Transverse colon (tissue), 3 donors: ENCODE results near the gene TJAP1.

Source experiments
- CTCF ChIP-seq, 5 experiments: fragments of 200-600 bp in 3 of 5; fragments of 450-650 bp in 2 of 5; sonication (generic) in 3 of 5; IDR thresholded peaks; 1 replicate in 2 of 5; 2 replicates in 3 of 5; pipeline ENCODE4 v1.5.1; 2016 to 2017; ENCODE audit warnings: antibody characterized with exemption in 5 of 5, inconsistent platforms in 3 of 5, mild to moderate bottlenecking in 2 of 5, moderate library complexity in 1 of 5
- EP300 ChIP-seq: sonication (generic); formaldehyde crosslinking; IDR thresholded peaks from one replicate; pipeline ENCODE4 v1.6.1; 2017; ENCODE audit warnings: antibody characterized with exemption, low read depth

GRCh38 chr6:43504756-43505593 is 27.6 kb downstream of the TJAP1 start:
- no peak for TF ChIP-seq CTCF (IDR thresholded peaks at IDR 0.05)
- no peak for TF ChIP-seq EP300
